Fibroblast of pulmonary artery (primary cell): ENCODE data around the gene TSHZ1.

Experiments
- DNase-seq: peaks from one replicate; pipeline ENCODE4 v3.0.0-alpha.2; 2010; ENCODE audit warnings: low read depth
- H3K4me3 ChIP-seq: replicated peaks from 2 replicates; pipeline ENCODE4 v1.5.1; 2011; ENCODE audit warnings: low read depth, mild to moderate bottlenecking, control low read depth, low read length, moderate library complexity
- CTCF ChIP-seq: IDR thresholded peaks from 2 replicates; pipeline ENCODE4 v1.5.1; 2011; ENCODE audit warnings: mild to moderate bottlenecking, control low read depth, low read length, inconsistent platforms; ENCODE audit errors: missing control alignments

TSHZ1 gene

GRCh38 chr18:75268364-75268646 lies 57.7 kb downstream of the TSHZ1 start:
- TF ChIP-seq CTCF, result no peak
- H3K4me3 ChIP-seq, result no peak overlapping the region
- DNase-seq, result no peak

GRCh38 chr18:75269124-75269680 lies 58.6 kb downstream of the TSHZ1 start:
- no peak overlapping the region for H3K4me3 ChIP-seq
- TF ChIP-seq CTCF, result no peak
- no peak for DNase-seq

GRCh38 chr18:75269696-75270095 lies 59.1 kb downstream of the TSHZ1 start:
- H3K4me3 ChIP-seq, result no peak overlapping the region
- DNase-seq, result no peak
- TF ChIP-seq CTCF, result no peak

GRCh38 chr18:75271952-75272351 lies 61.4 kb downstream of the TSHZ1 start:
- no peak for TF ChIP-seq CTCF
- no peak for DNase-seq
- H3K4me3 ChIP-seq, result no peak overlapping the region

GRCh38 chr18:75273817-75274216 lies 63.2 kb downstream of the TSHZ1 start:
- DNase-seq, result no peak
- TF ChIP-seq CTCF, result no peak

GRCh38 chr18:75275226-75275625 lies 64.6 kb downstream of the TSHZ1 start:
- no peak overlapping the region for H3K4me3 ChIP-seq
- TF ChIP-seq CTCF, result no peak
- no peak for DNase-seq

More at GRCh38 chr18:75273817-75274216, 63.2 kb downstream of the TSHZ1 start:
- no peak overlapping the region for H3K4me3 ChIP-seq

- H3K4me3 ChIP-seq, result no peak overlapping the region
- no peak for DNase-seq
- no peak for TF ChIP-seq CTCF
Observed at GRCh38 chr18:75276818-75277609, 66.4 kb downstream of the TSHZ1 start.
